Type B pancreatic cell (in vitro differentiated cells): ENCODE measurements around the gene RBM47. TPM values are rescaled to one million over a fixed set of nuclear protein-coding genes. Genes with fewer than 3 reads are reported as not detected.
"Not testable (repeated sequence)": the region's sequence is repeated elsewhere in the genome, so short reads cannot be mapped to it uniquely, and the experiment has no call there.

Experiments
- DNase-seq: peaks from one replicate; pipeline ENCODE4 v3.0.0; 2021; ENCODE audit warnings: mixed read lengths; ENCODE audit not compliant: unreplicated experiment; ENCODE audit errors: extremely low spot score
- H3K27ac Mint-ChIP-seq: 2 replicates; pipeline ENCODE4 v1.8.0; 2021; ENCODE audit warnings: mild to moderate bottlenecking, mixed read lengths
- H3K27me3 Mint-ChIP-seq: 2 replicates; pipeline ENCODE4 v1.8.0; 2021; ENCODE audit warnings: mixed read lengths
- H3K36me3 Mint-ChIP-seq: 2 replicates; pipeline ENCODE4 v1.8.0; 2021; ENCODE audit warnings: mixed read lengths
- H3K4me1 Mint-ChIP-seq: one replicate; pipeline ENCODE4 v1.8.0; 2021; ENCODE audit warnings: mixed read lengths; ENCODE audit not compliant: unreplicated experiment
- H3K4me3 Mint-ChIP-seq: 2 replicates; pipeline ENCODE4 v1.8.0; 2021; ENCODE audit warnings: mild to moderate bottlenecking, mixed read lengths
- H3K9me3 Mint-ChIP-seq: 2 replicates; pipeline ENCODE4 v1.8.0; 2021; ENCODE audit warnings: mixed read lengths
- CTCF ChIP-seq: fragments of 200-600 bp; sonication (generic); conservative IDR thresholded peaks from 2 replicates; pipeline ENCODE4 v1.5.0; 2021; ENCODE audit warnings: antibody characterized with exemption, mild to moderate bottlenecking
- total RNA-seq: library from RNA; stranded (reverse); gene quantifications from 2 replicates; pipeline ENCODE4 v1.2.1, GENCODE V29; 2021; ENCODE audit warnings: low replicate concordance

Gene RBM47
- total RNA-seq, 1 donor from 2014 or later: 53.5 TPM

DNA sequence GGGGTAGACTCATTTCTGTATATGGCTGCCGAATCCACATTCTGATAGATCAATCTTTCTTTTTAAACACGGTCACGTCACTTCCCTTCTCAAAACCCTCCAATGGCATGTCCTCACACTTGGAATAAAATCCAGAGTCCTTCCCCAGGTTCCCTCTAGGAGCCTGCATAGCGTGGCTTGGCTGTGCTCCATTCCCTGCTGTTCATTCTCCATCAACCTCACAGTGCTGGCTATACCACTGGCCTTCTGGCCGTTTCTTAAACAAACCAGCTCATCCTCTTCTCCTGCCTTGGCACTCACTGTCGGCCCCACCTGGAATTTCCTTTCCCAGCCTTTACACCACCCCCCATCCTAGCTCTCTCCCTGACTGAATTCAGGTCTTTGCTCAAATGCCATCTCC is 77.1 kb downstream of the RBM47 start:
- Mint-ChIP-seq H3K4me1 (peaks cover 22% of the 10 kb centered on the region), H3K9me3 (no peaks in the 10 kb centered on the region), H3K36me3 (no peaks in the 10 kb centered on the region), H3K27ac (peak overlapping the region; percentile 64), H3K27me3 (no peaks in the 10 kb centered on the region), H3K4me3 (peak overlapping the region; percentile 46)
- TF ChIP-seq CTCF: no peak
- no peak for DNase-seq

GRCh38 chr4:40551568-40552136 is 78.0 kb downstream of the RBM47 start:
- H3K27me3 Mint-ChIP-seq, H3K9me3 Mint-ChIP-seq, H3K36me3 Mint-ChIP-seq, DNase-seq: not testable (repeated sequence)
- Mint-ChIP-seq H3K27ac (peak overlapping the region; percentile 89), H3K4me1 (peaks cover 22% of the 10 kb centered on the region), H3K4me3 (peak overlapping the region; percentile 72)

- Mint-ChIP-seq H3K4me1 (peaks cover 22% of the 10 kb centered on the region), H3K27ac (peak overlapping the region; percentile 89), H3K36me3 (no peaks in the 10 kb centered on the region), H3K4me3 (peak overlapping the region; percentile 72), H3K27me3 (no peaks in the 10 kb centered on the region), H3K9me3 (no peaks in the 10 kb centered on the region)
- TF ChIP-seq CTCF: peak; percentile 52
- DNase-seq: no peak
Measured at GRCh38 chr4:40550948-40551462, 78.7 kb downstream of the RBM47 start.

DNA sequence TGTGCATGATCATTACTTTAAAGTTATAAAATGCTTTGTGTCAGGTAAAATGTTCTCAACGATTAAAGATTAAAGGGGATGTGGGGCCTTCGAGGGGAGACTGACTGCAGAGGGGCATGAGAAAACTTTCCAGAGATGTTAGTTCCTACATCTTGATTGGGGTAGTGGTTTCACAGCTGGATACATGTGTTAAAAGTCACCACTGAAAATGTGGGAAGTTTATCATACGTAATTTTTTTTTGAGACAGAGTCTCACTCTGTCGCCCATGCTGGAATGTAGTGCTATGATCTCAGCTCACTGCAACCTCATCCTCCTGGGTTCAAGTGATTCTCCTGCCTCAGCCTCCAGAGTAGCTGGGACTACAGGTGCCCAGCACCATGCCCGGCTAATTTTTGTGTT is 79.5 kb downstream of the RBM47 start:
- no peak overlapping the region for H3K4me3 Mint-ChIP-seq
- peaks cover 22% of the 10 kb centered on the region for H3K4me1 Mint-ChIP-seq
- no peaks in the 10 kb centered on the region for H3K27me3 Mint-ChIP-seq
- DNase-seq: no peak
- H3K36me3 Mint-ChIP-seq: no peaks in the 10 kb centered on the region
- no peaks in the 10 kb centered on the region for H3K9me3 Mint-ChIP-seq
- H3K27ac Mint-ChIP-seq: peak overlapping the region; percentile 89
- TF ChIP-seq CTCF: no peak

DNA sequence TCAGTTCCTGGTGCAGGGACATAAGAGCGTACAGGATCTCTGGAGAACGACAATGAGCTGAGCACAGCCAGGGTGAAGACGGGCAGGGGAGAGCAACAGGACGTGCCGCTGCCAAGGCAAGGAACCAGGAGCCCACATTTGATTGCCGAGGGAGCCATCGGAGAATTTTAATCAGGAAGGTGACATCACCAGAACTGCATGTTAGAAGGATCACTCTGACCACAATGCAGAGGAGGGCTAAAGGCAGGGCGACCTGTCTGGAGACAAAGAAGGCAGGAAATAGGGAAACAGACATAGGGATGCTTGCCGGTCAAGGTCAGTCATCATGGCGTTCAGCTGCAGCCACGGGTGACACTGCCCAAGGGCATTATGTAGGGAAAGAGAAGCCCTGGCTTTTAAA is 81.4 kb downstream of the RBM47 start:
- H3K36me3 Mint-ChIP-seq: no peaks in the 10 kb centered on the region
- DNase-seq: no peak
- no peak for TF ChIP-seq CTCF
- no peaks in the 10 kb centered on the region for H3K27me3 Mint-ChIP-seq
- peak overlapping the region; percentile 61 for H3K27ac Mint-ChIP-seq
- no peaks in the 10 kb centered on the region for H3K9me3 Mint-ChIP-seq
- H3K4me1 Mint-ChIP-seq: peaks cover 22% of the 10 kb centered on the region
- no peak overlapping the region for H3K4me3 Mint-ChIP-seq

- Mint-ChIP-seq H3K27me3 (no peaks in the 10 kb centered on the region), H3K9me3 (no peaks in the 10 kb centered on the region), H3K36me3 (no peaks in the 10 kb centered on the region), H3K4me1 (peaks cover 22% of the 10 kb centered on the region), H3K27ac (peak overlapping the region; percentile 61), H3K4me3 (no peak overlapping the region)
- TF ChIP-seq CTCF: no peak
- DNase-seq: no peak
Measured at GRCh38 chr4:40547789-40548132, 81.9 kb downstream of the RBM47 start.
